ENCODE results near the gene CHCHD6.

CHCHD6 gene

DNA sequence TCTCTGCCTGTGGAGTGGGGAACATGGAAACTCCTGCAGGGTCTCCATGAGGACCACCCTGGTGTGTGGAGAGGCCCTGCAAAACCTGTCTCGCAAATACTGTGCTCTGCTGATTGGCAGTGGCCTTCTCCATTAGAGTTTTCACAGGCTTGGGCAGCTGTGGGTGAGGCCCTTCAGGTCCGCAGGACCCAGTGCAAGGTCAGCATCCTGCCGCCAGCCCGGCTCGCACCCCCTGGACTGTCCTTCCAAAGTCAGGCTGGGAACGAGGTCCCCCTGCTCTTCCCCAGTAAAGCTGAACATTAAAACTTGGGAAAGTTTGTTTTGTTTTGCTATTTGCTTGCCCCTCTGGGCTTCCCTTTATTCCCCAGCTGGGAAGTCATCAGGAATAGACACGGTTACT, 193.9 kb downstream of the CHCHD6 start:
- no peak overlapping the region for H3K4me3 ChIP-seq (ENCODE audit: extremely low read depth, insufficient read depth, low read length, poor library complexity, severe bottlenecking)

DNA sequence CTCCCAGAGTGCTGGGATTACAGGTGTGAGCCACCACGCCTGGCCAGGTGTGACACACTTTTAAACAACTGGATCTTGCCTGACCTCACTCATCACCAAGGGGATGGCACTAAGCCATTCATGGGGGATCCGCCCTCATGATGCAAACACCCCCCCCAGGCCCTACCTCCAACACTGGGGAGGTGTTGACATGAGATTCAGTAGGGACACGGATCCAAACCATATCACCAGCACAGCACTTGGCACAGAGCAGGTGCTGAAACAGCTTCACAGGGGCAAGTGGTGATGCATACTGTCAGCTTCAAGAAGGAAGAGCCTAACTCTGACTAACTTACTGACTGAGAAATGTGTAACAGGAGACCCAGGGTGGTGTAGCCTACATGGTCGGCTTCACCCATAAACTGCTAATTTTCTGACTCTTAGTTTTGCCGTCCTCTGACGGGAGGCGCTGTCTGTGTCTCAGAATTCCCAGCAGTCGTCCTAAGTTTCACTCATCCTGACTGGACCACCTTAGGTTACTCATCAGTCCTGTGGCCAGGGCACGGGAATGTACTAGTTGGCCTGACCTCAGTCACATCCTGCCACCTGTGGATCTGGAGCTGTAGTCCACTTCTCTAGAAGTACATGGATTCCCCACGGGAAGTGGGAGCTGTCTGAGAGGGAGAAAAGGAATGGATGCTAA, 197.0 kb downstream of the CHCHD6 start:
- H3K9me3 ChIP-seq (ENCODE audit: control insufficient read depth, low read length) = no peaks in the 10 kb centered on the region
- H3K27ac ChIP-seq (ENCODE audit: low read depth, low read length, severe bottlenecking) = no peak overlapping the region
- H3K36me3 ChIP-seq (ENCODE audit: control insufficient read depth, insufficient read depth, low read length) = no peaks in the 10 kb centered on the region
- peaks cover 2% of the 10 kb centered on the region for H3K4me1 ChIP-seq (ENCODE audit: control insufficient read depth, insufficient read depth, low read length, poor library complexity, severe bottlenecking)
- 94 to 96% methylated on average over 9 to 10 of the region's 10 CpGs for WGBS, 2 experiments (ENCODE audit: insufficient coverage in 2 of 2)
- no peak overlapping the region for H3K4me3 ChIP-seq (ENCODE audit: extremely low read depth, insufficient read depth, low read length, poor library complexity, severe bottlenecking)

More for the DNA sequence above, 193.9 kb downstream of the CHCHD6 start:
- Histone ChIP-seq H3K4me1 (ENCODE audit: control insufficient read depth, insufficient read depth, low read length, poor library complexity, severe bottlenecking) (peaks cover 14% of the 10 kb centered on the region), H3K9me3 (ENCODE audit: control insufficient read depth, low read length) (no peaks in the 10 kb centered on the region), H3K27ac (ENCODE audit: low read depth, low read length, severe bottlenecking) (no peak overlapping the region), H3K36me3 (ENCODE audit: control insufficient read depth, insufficient read depth, low read length) (no peaks in the 10 kb centered on the region)
- 98 to 99% methylated on average over 7 of the region's 7 CpGs for WGBS, 2 experiments (ENCODE audit: insufficient coverage in 2 of 2)

- H3K9me3 ChIP-seq (ENCODE audit: control insufficient read depth, low read length) = no peaks in the 10 kb centered on the region
- H3K36me3 ChIP-seq (ENCODE audit: control insufficient read depth, insufficient read depth, low read length) = no peaks in the 10 kb centered on the region
- peaks cover 2% of the 10 kb centered on the region for H3K4me1 ChIP-seq (ENCODE audit: control insufficient read depth, insufficient read depth, low read length, poor library complexity, severe bottlenecking)
- no peak overlapping the region for H3K27ac ChIP-seq (ENCODE audit: low read depth, low read length, severe bottlenecking)
- H3K4me3 ChIP-seq (ENCODE audit: extremely low read depth, insufficient read depth, low read length, poor library complexity, severe bottlenecking) = no peak overlapping the region
- WGBS, 2 experiments (ENCODE audit: insufficient coverage in 2 of 2) = 94 to 95% methylated on average over 6 to 8 of the region's 8 CpGs
Observed at GRCh38 chr3:126901631-126902030, 197.6 kb downstream of the CHCHD6 start.

DNA sequence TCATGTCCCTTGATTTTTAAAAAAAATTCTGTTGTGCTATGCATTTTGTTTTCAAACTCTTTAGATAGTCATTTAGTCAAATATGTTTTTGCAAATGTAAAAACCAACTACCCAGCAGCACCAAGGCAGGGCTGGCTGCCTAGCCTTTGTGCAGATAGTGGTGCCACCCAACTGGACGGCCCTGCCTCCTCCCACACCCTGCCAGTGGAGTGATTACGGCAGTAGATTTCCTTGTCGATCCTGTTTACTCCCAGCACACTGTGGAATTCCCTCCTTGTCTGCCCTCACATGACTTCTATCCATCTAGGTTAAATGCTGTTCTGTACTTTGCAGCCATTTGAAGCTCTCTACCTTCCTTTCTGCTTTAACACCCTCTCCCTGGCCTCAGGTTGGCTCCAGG, 199.5 kb downstream of the CHCHD6 start:
- 86 to 93% methylated on average over 3 of the region's 3 CpGs for WGBS, 2 experiments (ENCODE audit: insufficient coverage in 2 of 2)
- Histone ChIP-seq H3K4me1 (ENCODE audit: control insufficient read depth, insufficient read depth, low read length, poor library complexity, severe bottlenecking) (peaks cover 2% of the 10 kb centered on the region), H3K9me3 (ENCODE audit: control insufficient read depth, low read length) (no peaks in the 10 kb centered on the region), H3K36me3 (ENCODE audit: control insufficient read depth, insufficient read depth, low read length) (no peaks in the 10 kb centered on the region), H3K4me3 (ENCODE audit: extremely low read depth, insufficient read depth, low read length, poor library complexity, severe bottlenecking) (no peak overlapping the region), H3K27ac (ENCODE audit: low read depth, low read length, severe bottlenecking) (no peak overlapping the region)

DNA sequence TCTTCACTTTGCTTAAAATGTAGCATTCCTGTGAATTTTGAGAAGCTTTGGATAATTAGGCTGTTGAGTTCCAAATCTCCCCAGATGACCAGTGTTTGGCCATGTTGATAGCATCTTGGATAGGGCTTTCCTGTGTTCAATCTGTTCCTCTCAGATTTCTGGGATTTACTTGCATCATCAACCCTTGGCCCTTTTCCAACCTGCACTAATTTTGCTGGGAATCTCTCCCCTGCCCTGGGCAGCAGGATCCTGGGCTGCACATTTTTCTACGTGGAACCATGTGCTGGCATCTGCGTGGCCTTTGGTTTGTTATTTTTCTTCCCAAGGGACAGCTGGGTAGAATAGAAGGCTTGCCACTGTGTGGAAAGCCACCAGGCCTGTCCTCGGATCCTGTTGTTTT, 203.5 kb downstream of the CHCHD6 start:
- no peaks in the 10 kb centered on the region for H3K9me3 ChIP-seq (ENCODE audit: control insufficient read depth, low read length)
- 90 to 95% methylated on average over 3 of the region's 3 CpGs for WGBS, 2 experiments (ENCODE audit: insufficient coverage in 2 of 2)
- H3K4me3 ChIP-seq (ENCODE audit: extremely low read depth, insufficient read depth, low read length, poor library complexity, severe bottlenecking) = no peak overlapping the region
- no peaks in the 10 kb centered on the region for H3K36me3 ChIP-seq (ENCODE audit: control insufficient read depth, insufficient read depth, low read length)
- peaks cover 23% of the 10 kb centered on the region for H3K4me1 ChIP-seq (ENCODE audit: control insufficient read depth, insufficient read depth, low read length, poor library complexity, severe bottlenecking)
- no peak overlapping the region for H3K27ac ChIP-seq (ENCODE audit: low read depth, low read length, severe bottlenecking)

DNA sequence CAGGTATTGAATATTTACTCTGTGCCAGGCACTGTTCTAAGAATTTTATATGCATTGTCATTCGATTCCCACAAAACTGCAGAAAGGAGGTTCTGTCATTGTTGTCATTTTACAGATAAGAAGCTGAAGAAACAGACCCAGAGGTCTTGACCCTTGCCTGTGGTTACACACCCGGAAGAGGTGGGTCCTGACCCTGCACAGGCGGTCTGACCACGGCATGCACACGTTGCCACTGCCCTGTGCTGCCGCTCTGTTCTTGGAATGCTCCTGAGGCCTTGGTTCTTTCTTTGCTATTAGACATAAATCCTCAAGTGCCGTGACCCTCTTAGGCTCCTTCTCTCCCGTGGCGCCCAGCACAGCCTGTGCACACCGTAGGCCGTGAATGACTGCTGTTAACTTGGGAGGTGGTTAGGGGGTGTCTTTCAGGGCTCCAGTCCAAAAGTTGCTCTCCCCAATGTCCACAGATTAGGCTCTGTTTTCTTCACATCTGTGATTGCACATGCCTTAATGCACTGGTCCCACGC, 204.8 kb downstream of the CHCHD6 start:
- Histone ChIP-seq H3K4me1 (ENCODE audit: control insufficient read depth, insufficient read depth, low read length, poor library complexity, severe bottlenecking) (peaks cover 21% of the 10 kb centered on the region), H3K4me3 (ENCODE audit: extremely low read depth, insufficient read depth, low read length, poor library complexity, severe bottlenecking) (no peak overlapping the region), H3K36me3 (ENCODE audit: control insufficient read depth, insufficient read depth, low read length) (no peaks in the 10 kb centered on the region), H3K27ac (ENCODE audit: low read depth, low read length, severe bottlenecking) (no peak overlapping the region), H3K9me3 (ENCODE audit: control insufficient read depth, low read length) (no peaks in the 10 kb centered on the region)
- WGBS, 2 experiments (ENCODE audit: insufficient coverage in 2 of 2) = 87 to 89% methylated on average over 7 to 8 of the region's 12 CpGs

DNA sequence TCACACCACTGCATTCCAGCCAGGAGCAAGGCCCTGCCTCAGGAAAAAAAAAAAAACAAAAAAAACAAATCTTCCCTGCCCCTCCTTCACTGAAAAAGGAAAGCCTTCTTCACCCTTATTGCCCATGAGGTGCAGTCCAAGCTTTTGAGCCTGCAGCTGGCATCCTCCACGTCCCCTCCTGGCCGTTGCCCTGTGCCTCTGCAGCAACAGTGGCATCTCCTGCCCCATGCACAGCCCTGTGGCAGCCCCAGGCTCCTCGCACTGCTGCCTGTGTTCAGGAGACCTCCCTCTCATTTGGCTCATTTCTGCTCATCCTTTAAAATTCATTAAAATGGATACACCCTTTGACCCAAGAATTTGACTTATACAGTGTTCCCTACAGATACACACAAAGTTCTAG, 206.2 kb downstream of the CHCHD6 start:
- Histone ChIP-seq H3K9me3 (ENCODE audit: control insufficient read depth, low read length) (no peaks in the 10 kb centered on the region), H3K27ac (ENCODE audit: low read depth, low read length, severe bottlenecking) (no peak overlapping the region), H3K4me3 (ENCODE audit: extremely low read depth, insufficient read depth, low read length, poor library complexity, severe bottlenecking) (no peak overlapping the region), H3K4me1 (ENCODE audit: control insufficient read depth, insufficient read depth, low read length, poor library complexity, severe bottlenecking) (peaks cover 21% of the 10 kb centered on the region), H3K36me3 (ENCODE audit: control insufficient read depth, insufficient read depth, low read length) (peaks cover 5% of the 10 kb centered on the region)
- 94 to 100% methylated on average over 3 of the region's 3 CpGs for WGBS, 2 experiments (ENCODE audit: insufficient coverage in 2 of 2)

DNA sequence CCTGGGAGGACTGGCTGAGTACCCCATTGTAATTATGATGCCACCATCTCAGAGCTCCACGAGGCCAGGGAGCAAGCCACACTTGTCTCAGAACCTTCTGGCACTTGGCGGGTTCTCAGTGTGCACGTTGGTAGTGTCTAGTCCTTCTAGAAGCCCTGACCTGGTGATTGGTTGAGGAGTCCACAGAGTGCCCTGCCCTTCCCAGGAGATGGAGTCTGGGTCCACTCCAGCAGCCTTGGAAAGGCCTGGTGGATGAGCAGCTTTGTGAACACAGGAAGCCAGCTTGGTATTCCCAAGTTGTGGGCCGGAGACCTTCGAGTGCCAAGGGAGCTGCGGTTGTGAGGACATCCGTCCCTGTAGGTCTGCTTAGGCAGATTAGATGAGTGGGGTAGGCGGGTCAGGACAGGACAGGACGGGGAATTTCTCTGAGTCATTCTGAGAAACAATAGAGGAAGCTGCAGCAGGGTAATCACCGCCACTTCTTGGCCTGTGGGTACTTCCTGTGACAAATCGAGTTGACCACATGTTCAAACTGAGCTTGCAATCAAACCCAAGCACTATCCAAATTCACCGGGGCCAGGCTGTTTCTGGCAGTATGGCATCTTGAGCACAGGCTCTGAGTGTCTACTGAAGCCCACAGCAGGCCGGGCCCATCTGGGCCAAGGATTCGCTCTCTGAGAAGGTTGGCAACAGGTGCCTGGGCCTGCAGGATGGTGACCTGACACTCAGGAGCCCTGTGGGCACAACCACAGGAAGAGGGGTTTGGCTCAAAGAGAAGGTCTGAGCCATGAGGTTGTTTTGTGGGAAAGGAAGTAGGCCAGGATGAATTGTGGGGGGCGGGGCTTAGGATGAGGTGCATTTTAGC, 207.4 kb downstream of the CHCHD6 start:
- peaks cover 5% of the 10 kb centered on the region for H3K36me3 ChIP-seq (ENCODE audit: control insufficient read depth, insufficient read depth, low read length)
- WGBS, 2 experiments (ENCODE audit: insufficient coverage in 2 of 2) = 80 to 85% methylated on average over 15 of the region's 15 CpGs
- peak overlapping the region; percentile 88 for H3K27ac ChIP-seq (ENCODE audit: low read depth, low read length, severe bottlenecking)
- no peaks in the 10 kb centered on the region for H3K9me3 ChIP-seq (ENCODE audit: control insufficient read depth, low read length)
- H3K4me3 ChIP-seq (ENCODE audit: extremely low read depth, insufficient read depth, low read length, poor library complexity, severe bottlenecking) = no peak overlapping the region
- H3K4me1 ChIP-seq (ENCODE audit: control insufficient read depth, insufficient read depth, low read length, poor library complexity, severe bottlenecking) = peaks cover 21% of the 10 kb centered on the region

GRCh38 chr3:126912027-126912422, 208.0 kb downstream of the CHCHD6 start:
- no peak overlapping the region for H3K4me3 ChIP-seq (ENCODE audit: extremely low read depth, insufficient read depth, low read length, poor library complexity, severe bottlenecking)
- H3K27ac ChIP-seq (ENCODE audit: low read depth, low read length, severe bottlenecking) = peak overlapping the region; percentile 88
- WGBS, 2 experiments (ENCODE audit: insufficient coverage in 2 of 2) = 96% methylated on average over 9 of the region's 9 CpGs
- H3K9me3 ChIP-seq (ENCODE audit: control insufficient read depth, low read length) = no peaks in the 10 kb centered on the region
- peaks cover 21% of the 10 kb centered on the region for H3K4me1 ChIP-seq (ENCODE audit: control insufficient read depth, insufficient read depth, low read length, poor library complexity, severe bottlenecking)
- peaks cover 5% of the 10 kb centered on the region for H3K36me3 ChIP-seq (ENCODE audit: control insufficient read depth, insufficient read depth, low read length)

- H3K27ac ChIP-seq (ENCODE audit: low read depth, low read length, severe bottlenecking) = no peak overlapping the region
- WGBS, 2 experiments (ENCODE audit: insufficient coverage in 2 of 2) = 96 to 98% methylated on average over 10 to 11 of the region's 12 CpGs
Observed at GRCh38 chr3:126912491-126913195, 208.6 kb downstream of the CHCHD6 start.

More at GRCh38 chr3:126912491-126913195, 208.6 kb downstream of the CHCHD6 start:
- H3K4me3 ChIP-seq (ENCODE audit: extremely low read depth, insufficient read depth, low read length, poor library complexity, severe bottlenecking) = no peak overlapping the region
- peaks cover 21% of the 10 kb centered on the region for H3K4me1 ChIP-seq (ENCODE audit: control insufficient read depth, insufficient read depth, low read length, poor library complexity, severe bottlenecking)
- H3K36me3 ChIP-seq (ENCODE audit: control insufficient read depth, insufficient read depth, low read length) = peaks cover 5% of the 10 kb centered on the region
- no peaks in the 10 kb centered on the region for H3K9me3 ChIP-seq (ENCODE audit: control insufficient read depth, low read length)
